GM19035 (cell line): ENCODE results near the gene PDAP1.
A peak's percentile ranks its signal among the peaks of the same experiment; 100 is the strongest.
"Not testable (repeated sequence)": the region's sequence is repeated elsewhere in the genome, so short reads cannot be mapped to it uniquely, and the experiment has no call there.

ENCODE experiments used
- ATAC-seq: cut with Tn5 transposase; IDR thresholded peaks from one replicate; pipeline ENCODE4 v1.9.1; 2021; ENCODE audit not compliant: unreplicated experiment

The PDAP1 gene

GRCh38 chr7:99379693-99380031, 28.7 kb downstream of the PDAP1 start:
- not testable (repeated sequence) for ATAC-seq

- ATAC-seq, result no peak
Observed at GRCh38 chr7:99379043-99379577, 29.3 kb downstream of the PDAP1 start.

- peak; percentile 46 for ATAC-seq
Observed at GRCh38 chr7:99375070-99375807, 33.2 kb downstream of the PDAP1 start.

GRCh38 chr7:99374111-99375064, 34.0 kb downstream of the PDAP1 start, which contains the start of gene ARPC1B:
ARPC1B (plus strand) TSS chr7:99374730; CDS start chr7:99385715, 10,985 bp downstream.
- ATAC-seq, result peak; percentile 58

- no peak for ATAC-seq
Observed at GRCh38 chr7:99373091-99374066, 35.0 kb downstream of the PDAP1 start.

- ATAC-seq, result no peak
Observed at GRCh38 chr7:99372275-99373090, 35.9 kb downstream of the PDAP1 start.

GRCh38 chr7:99371376-99371920, 36.9 kb downstream of the PDAP1 start:
- no peak for ATAC-seq

- ATAC-seq, result no peak
Observed at GRCh38 chr7:99369767-99370391, 38.5 kb downstream of the PDAP1 start.

GRCh38 chr7:99368750-99369389, 39.5 kb downstream of the PDAP1 start:
- no peak for ATAC-seq

GRCh38 chr7:99366646-99367045, 41.8 kb downstream of the PDAP1 start:
- no peak for ATAC-seq

GRCh38 chr7:99365318-99366141, 42.9 kb downstream of the PDAP1 start:
- no peak for ATAC-seq

- no peak for ATAC-seq
Observed at GRCh38 chr7:99363286-99363685, 45.1 kb downstream of the PDAP1 start.

GRCh38 chr7:99362801-99363200, 45.6 kb downstream of the PDAP1 start:
- no peak for ATAC-seq

- no peak for ATAC-seq
Observed at GRCh38 chr7:99359465-99360154, 48.8 kb downstream of the PDAP1 start.

GRCh38 chr7:99358521-99358920, 49.9 kb downstream of the PDAP1 start:
- ATAC-seq, result not testable (repeated sequence)

- ATAC-seq, result no peak
Observed at GRCh38 chr7:99357701-99358490, 50.5 kb downstream of the PDAP1 start.
